K562 (cell line): ENCODE results near the gene AFF3. TPM values are rescaled to one million over a fixed set of nuclear protein-coding genes. Genes with fewer than 3 reads are reported as not detected.

ENCODE experiments used
- ATAC-seq: fragments of 200-7000 bp; cut with Tn5 transposase; 3 replicates; pipeline ENCODE4 v1.9.1; 2020; ENCODE audit warnings: moderate library complexity
- BruUV-seq: library from RNA; stranded (reverse); fragments of 400-500 nt; replicated peaks from 2 replicates; lab custom pipeline; 2021; lab: Mats Ljungman, UMichigan
- CTCF ChIA-PET: fragments of 300-600 bp; formaldehyde crosslinking; extraction: SDS; loops from one replicate; lab custom pipeline; 2021; ENCODE audit warnings: low intra/inter-chr PET ratio; lab: Yijun Ruan, JAX
- POLR2A ChIA-PET: fragments of 300-600, 350-650 bp; sonication (Branson Sonifier 250); formaldehyde crosslinking; extraction: SDS; loops from one replicate; lab custom pipeline; 2021; ENCODE audit warnings: antibody characterized with exemption, inconsistent platforms; lab: Yijun Ruan, JAX
- DNase-seq, 4 experiments: peaks; one replicate each; pipeline versions ENCODE4 v3.0.0 to v3.0.0-alpha.2; 2011 to 2018; ENCODE audit warnings: low spot score in 3 of 4, mixed read lengths in 3 of 4; ENCODE audit errors: extremely low read depth in 1 of 4
- FAIRE-seq: peaks from 2 replicates; lab custom pipeline; 2011; peaks lifted over from hg19 to GRCh38; lab: Jason Lieb, UNC
- H2AFZ ChIP-seq: 2 replicates; pipeline ENCODE4 v1.6.0; 2011; ENCODE audit warnings: low read depth, low read length, control low read depth, inconsistent platforms
- H3K27ac ChIP-seq: fragments of 200-600 bp; 3 replicates; pipeline ENCODE4 v1.8.0; 2011; ENCODE audit warnings: low read depth, mild to moderate bottlenecking, control low read depth, inconsistent platforms, low read length, moderate library complexity, mixed read lengths; ENCODE audit errors: extremely low read depth
- H3K27me3 ChIP-seq, 2 experiments: fragments of 300-600 bp in 1 of 2; 2 replicates in 1 of 2; 3 replicates in 1 of 2; pipeline versions ENCODE4 v1.6.0 to v1.8.0; 2011; ENCODE audit warnings: inconsistent platforms in 2 of 2, low read length in 2 of 2, mild to moderate bottlenecking in 1 of 2, mixed read lengths in 1 of 2, moderate library complexity in 1 of 2; ENCODE audit not compliant: control insufficient read depth in 2 of 2, insufficient read depth in 2 of 2
- H3K36me3 ChIP-seq: fragments of 300-600 bp; 3 replicates; pipeline ENCODE4 v1.8.0; 2011; ENCODE audit warnings: mild to moderate bottlenecking, low read length, inconsistent platforms; ENCODE audit not compliant: control insufficient read depth, insufficient read depth
- H3K4me1 ChIP-seq, 2 experiments: fragments of 200-600 bp in 1 of 2; replicated peaks in 1 of 2; 2 replicates in 1 of 2; 3 replicates in 1 of 2; pipeline versions ENCODE4 v1.5.1 to v1.8.0; 2011; ENCODE audit warnings: inconsistent platforms in 2 of 2, low read length in 2 of 2, mild to moderate bottlenecking in 1 of 2, mixed read lengths in 1 of 2, moderate library complexity in 1 of 2; ENCODE audit not compliant: control insufficient read depth in 2 of 2, insufficient read depth in 2 of 2
- H3K4me2 ChIP-seq: 2 replicates; pipeline ENCODE4 v1.6.1; 2011; ENCODE audit warnings: low read length, control low read depth, inconsistent platforms, mixed read lengths; ENCODE audit not compliant: insufficient read depth
- H3K4me3 ChIP-seq: fragments of 200-600 bp; sonication (generic), shearing (Covaris generic); 2 replicates; pipeline ENCODE4 v1.5.1; 2016; ENCODE audit warnings: control low read depth, inconsistent platforms
- H3K79me2 ChIP-seq: fragments of 200-600 bp; 3 replicates; pipeline ENCODE4 v1.8.0; 2011; ENCODE audit warnings: low read length, inconsistent platforms; ENCODE audit not compliant: control insufficient read depth, insufficient read depth
- H3K9ac ChIP-seq, 2 experiments: 2 replicates each; pipeline versions ENCODE4 v1.6.0 to v1.6.1; 2011; ENCODE audit warnings: low read depth in 2 of 2, low read length in 2 of 2, control low read depth in 1 of 2, inconsistent platforms in 1 of 2, mild to moderate bottlenecking in 1 of 2, mixed read lengths in 1 of 2; ENCODE audit not compliant: insufficient read depth in 1 of 2
- H3K9me1 ChIP-seq: one replicate; pipeline ENCODE4 v1.6.0; 2011; ENCODE audit warnings: inconsistent platforms, mild to moderate bottlenecking, low read length, moderate library complexity; ENCODE audit not compliant: control insufficient read depth, insufficient read depth
- H3K9me3 ChIP-seq: replicated peaks from 2 replicates; pipeline ENCODE4 v1.5.1; 2011; ENCODE audit warnings: low read depth, low read length, inconsistent platforms; ENCODE audit not compliant: control insufficient read depth, insufficient read depth
- H4K20me1 ChIP-seq: replicated peaks from 2 replicates; pipeline ENCODE4 v1.6.1; 2011; ENCODE audit warnings: low read length, inconsistent platforms, mixed read lengths; ENCODE audit not compliant: control insufficient read depth, insufficient read depth
- CC2D1A ChIP-seq: fragments of 450-650 bp; IDR thresholded peaks from 2 replicates; pipeline ENCODE4 v1.6.1; 2017; ENCODE audit warnings: mild to moderate bottlenecking
- ELF2 ChIP-seq: fragments of 250-450 bp; sonication (Bioruptor Pico); IDR thresholded peaks from 2 replicates; pipeline ENCODE4 v1.5.0; 2021; ENCODE audit warnings: mild to moderate bottlenecking
- LCOR ChIP-seq: sonication (generic); formaldehyde crosslinking; IDR thresholded peaks from 2 replicates; pipeline ENCODE4 v1.8.0; 2022; ENCODE audit warnings: mild to moderate bottlenecking, missing genetic modification reagents
- MEF2A ChIP-seq: IDR thresholded peaks from 2 replicates; pipeline ENCODE4 v1.6.1; 2011; ENCODE audit warnings: low read depth, mild to moderate bottlenecking, low read length, moderate library complexity; ENCODE audit not compliant: control insufficient read depth
- MTA1 ChIP-seq: fragments of 450-650 bp; IDR thresholded peaks from 2 replicates; pipeline ENCODE4 v1.6.1; 2017; ENCODE audit warnings: borderline replicate concordance
- PRMT5 ChIP-seq: sonication (generic); formaldehyde crosslinking; IDR thresholded peaks from 2 replicates; pipeline ENCODE4 v1.5.0; 2020; ENCODE audit warnings: missing genetic modification reagents
- RBM17 ChIP-seq: fragments of 200-400 bp; formaldehyde crosslinking; IDR thresholded peaks from 2 replicates; pipeline ENCODE4 v1.6.1; 2017; ENCODE audit warnings: low read depth, mild to moderate bottlenecking, low read length, borderline replicate concordance
- STAT5A ChIP-seq: IDR thresholded peaks from 2 replicates; pipeline ENCODE4 v1.6.1; 2012; ENCODE audit warnings: low read length, inconsistent platforms, borderline replicate concordance
- ZNF551 ChIP-seq: fragments of 250-450 bp; sonication (Bioruptor Pico); IDR thresholded peaks from 2 replicates; pipeline ENCODE4 v1.5.0; 2021; ENCODE audit warnings: mild to moderate bottlenecking, moderate library complexity
- ZNF639 ChIP-seq, 2 experiments: fragments of 200-800 bp in 1 of 2; sonication (Bioruptor generic) in 1 of 2; sonication (generic) in 1 of 2; formaldehyde crosslinking in 1 of 2; IDR thresholded peaks in 1 of 2; conservative IDR thresholded peaks in 1 of 2; 2 replicates each; pipeline versions ENCODE4 v1.5.0 to v1.6.1; 2016 to 2020; ENCODE audit warnings: missing compliant biosample characterization in 1 of 2, missing genetic modification characterization in 1 of 2, missing genetic modification reagents in 1 of 2
- WGBS: fragments of 100-300 bp; shearing (Covaris generic); methylation state at CpG from one replicate; pipeline ENCODE4 v1.1.6; 2016; ENCODE audit warnings: low coverage, mixed read lengths; ENCODE audit not compliant: insufficient coverage; ENCODE audit errors: missing lambda C conversion rate; 5-methylcytosine and 5-hydroxymethylcytosine counted together
- in situ Hi-C: fragments of 300-500 bp; cut with MboI; formaldehyde crosslinking; loops from 4 replicates; pipeline ENCODE4 v1.15.0; 2018; ENCODE audit warnings: inconsistent platforms, mixed read lengths
- intact Hi-C: fragments of 100-400 bp; cut with micrococcal nuclease; formaldehyde crosslinking; loops from 2 replicates; pipeline ENCODE4 v1.14.2; 2022
- polyA plus RNA-seq, 8 experiments: library from polyadenylated mRNA; depleted of rRNA in 4 of 8; stranded (reverse) in 5 of 8; unstranded in 3 of 8; fragments of >200 nt; fragmentation: Nextera tagmentation in 2 of 8; fragmentation: Illumina TruSeq in 1 of 8; extraction: Ambion mirVana in 2 of 8; extraction: Trizol in 1 of 8; gene quantifications; 2 replicates each; pipeline versions ENCODE4 v1.2.1 to v1.2.3, GENCODE V29; 2011 to 2014; ENCODE audit warnings: inconsistent platforms in 1 of 8, missing spikeins in 1 of 8
- total RNA-seq, 7 experiments: library from RNA; depleted of rRNA in 6 of 7; stranded (reverse); fragments of >200 nt in 6 of 7; fragmentation: Illumina TruSeq in 2 of 7; extraction: Trizol in 2 of 7; gene quantifications; 2 replicates each; pipeline versions ENCODE4 v1.2.1 to v1.2.3, GENCODE V29; 2011 to 2021; ENCODE audit warnings: low replicate concordance in 1 of 7

The AFF3 gene
- total and polyA plus RNA-seq, 9 of the 15 experiments (the other 6 are each of a cell fraction or from before 2014, with no cell fraction given), result 0.02 to 0.11 TPM; not detected in 7

- no peak overlapping the region for H3K9ac ChIP-seq
- no TSS peak for BruUV-seq
- H3K27ac ChIP-seq, result no peak overlapping the region
- ChIA-PET POLR2A (interaction anchor here (0.8 kb wide), 1 partner anchor 12 kb away, joined by 3 read pairs; no protein-coding TSS in a partner anchor), CTCF (no interaction called here)
- no peaks in the 10 kb centered on the region for H3K79me2 ChIP-seq
- H2AFZ ChIP-seq, result no peak overlapping the region
- ATAC-seq (no peak), DNase-seq (no peak), FAIRE-seq (no peak)
- TF ChIP-seq PRMT5 (CRISPR knock-in tag), result no peak
- no peak for TF ChIP-seq MEF2A
- no peak for TF ChIP-seq LCOR (CRISPR knock-in tag)
- TF ChIP-seq STAT5A, result no peak
- no peak for TF ChIP-seq ELF2 (CRISPR knock-in tag)
- no peak for TF ChIP-seq CC2D1A
- no peak for TF ChIP-seq RBM17
- no peak for TF ChIP-seq MTA1
- no peak for TF ChIP-seq ZNF551 (CRISPR knock-in tag)
- TF ChIP-seq ZNF639 (CRISPR knock-in tag; conservative IDR thresholded peaks at IDR 0.05 in 1 of 2, IDR thresholded peaks at IDR 0.05 in 1 of 2), result no peak
- no peaks in the 10 kb centered on the region for H3K36me3 ChIP-seq
- 10% methylated on average over 9 of the region's 9 CpGs for WGBS
- peaks cover 0 to 12% of the 10 kb centered on the region in 2 experiments; a peak in 3 of 5 replicates for H3K4me1 ChIP-seq
- no peaks in the 10 kb centered on the region for H3K9me1 ChIP-seq
- H3K4me2 ChIP-seq, result no peak overlapping the region
- H3K9me3 ChIP-seq, result no peaks in the 10 kb centered on the region
- in situ Hi-C loops, result no loop called here
- intact Hi-C loops, result no loop called here
- H3K4me3 ChIP-seq, result no peak overlapping the region
- 0 out of 2 replicates have a peak, but pooled peaks cover 3% of the 10 kb centered on the region for H4K20me1 ChIP-seq
- H3K27me3 ChIP-seq, result peaks cover 35 to 62% of the 10 kb centered on the region in 2 experiments
Observed at GRCh38 chr2:99597616-99598015, 544.8 kb downstream of the AFF3 start.
